NCI-H1092 treated with DMSO at 0.1 percent for 48 hours (cell line): ENCODE data around the gene STX5.
A peak's percentile ranks its signal among the peaks of the same experiment; 100 is the strongest.
"Not testable (repeated sequence)": the region's sequence is repeated elsewhere in the genome, so short reads cannot be mapped to it uniquely, and the experiment has no call there.

Experiments
- DNase-seq: peaks from one replicate; lab custom pipeline; 2025; lab: John Stamatoyannopoulos, UW

The STX5 gene

DNA sequence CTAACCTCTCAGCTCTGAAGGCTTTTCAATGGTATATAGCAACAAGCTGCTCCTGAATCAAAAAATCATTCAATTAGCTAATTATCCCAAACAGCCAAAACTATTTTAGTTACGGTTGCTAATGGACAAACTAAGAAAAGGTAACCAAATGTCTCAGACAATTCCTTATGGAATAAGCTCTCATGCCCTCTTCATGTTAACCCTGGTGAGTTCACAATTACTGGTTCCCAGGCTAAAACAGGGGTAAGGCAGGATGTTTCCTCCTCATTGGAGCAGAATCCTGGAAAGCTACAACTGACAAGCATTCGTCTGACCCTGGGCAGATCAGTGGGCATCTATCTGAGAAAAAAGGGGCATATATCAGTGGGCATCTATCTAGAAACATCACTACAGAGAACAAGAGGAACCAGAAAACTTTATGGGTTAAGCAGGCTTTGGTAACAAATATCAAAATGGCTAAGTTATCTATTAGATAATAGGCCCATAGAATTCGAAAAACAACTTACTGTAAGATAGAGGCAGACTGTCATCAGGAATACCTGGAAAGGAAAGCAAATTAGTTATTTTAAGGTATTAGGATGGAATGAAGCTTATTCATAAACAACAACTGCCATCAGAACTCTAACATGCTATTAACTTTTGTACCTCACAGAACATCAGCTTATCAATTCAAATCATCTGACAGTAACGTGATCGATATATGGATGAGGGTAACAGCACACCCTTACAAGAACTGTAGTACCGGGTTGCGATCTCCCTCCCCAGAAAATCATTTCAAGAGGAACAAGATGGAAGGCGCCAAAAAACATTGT lies 22.4 kb upstream of the STX5 start:
- DNase-seq, result no peak

DNA sequence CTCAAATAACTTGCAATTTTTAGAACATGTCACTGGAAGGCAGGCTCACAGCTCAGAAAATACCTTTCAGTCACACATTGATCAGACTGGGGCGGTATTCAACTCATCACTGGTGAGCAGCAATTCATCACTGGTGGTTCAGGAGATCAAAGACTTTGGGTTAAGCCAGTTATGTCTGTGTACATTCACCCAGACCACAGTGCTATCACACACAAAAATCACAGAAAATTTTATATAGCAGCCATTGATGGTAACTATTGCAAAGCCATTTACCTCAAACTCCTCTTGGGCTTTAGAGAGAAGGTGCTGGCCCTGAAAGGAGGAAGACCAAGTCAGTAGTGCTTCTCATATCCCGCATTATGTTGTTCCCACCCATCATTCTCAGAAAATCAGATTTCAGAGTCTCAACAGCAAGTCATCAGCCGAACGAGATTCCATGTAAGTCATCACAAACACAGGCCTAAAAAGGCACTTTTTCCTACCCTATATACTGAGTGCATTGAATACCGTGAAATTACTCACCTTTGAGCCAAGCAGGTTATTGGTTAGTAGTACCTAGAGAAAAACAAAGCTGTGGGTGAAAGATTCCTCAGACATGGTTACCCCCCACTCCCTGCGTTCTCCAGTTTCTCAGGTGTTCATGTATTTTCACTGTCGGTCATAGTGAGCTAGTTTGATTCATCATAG lies 21.6 kb upstream of the STX5 start:
- no peak for DNase-seq

DNA sequence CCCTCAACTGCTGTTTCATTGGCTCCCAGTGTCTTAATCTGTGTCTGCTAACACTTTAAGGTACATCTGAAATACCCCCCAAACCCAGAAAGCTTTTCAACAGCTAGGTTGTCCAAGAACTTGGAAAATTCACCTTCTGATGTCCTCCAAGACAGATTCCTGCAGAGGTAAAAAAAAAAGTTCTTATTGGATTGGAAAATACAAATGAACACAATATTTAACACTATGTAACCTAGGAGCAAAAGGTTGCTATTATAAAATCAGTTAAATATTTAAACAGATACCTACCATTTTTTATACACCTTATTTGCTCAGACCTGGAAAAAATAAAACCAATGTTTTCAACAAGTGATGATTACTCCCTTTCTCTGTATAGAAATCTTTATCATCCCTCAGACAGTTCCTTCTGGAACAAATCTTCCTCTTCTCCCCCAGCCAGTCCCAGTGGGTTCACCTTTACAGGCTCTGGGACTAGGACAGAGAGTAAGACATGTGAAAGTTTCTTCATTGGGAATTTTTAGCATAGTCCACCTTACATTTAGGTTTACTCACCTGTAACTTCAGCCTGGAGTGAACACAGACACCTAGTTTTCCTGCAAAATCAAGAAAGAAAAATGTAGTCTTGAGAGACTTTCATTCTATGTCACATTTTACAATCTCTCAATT lies 20.8 kb upstream of the STX5 start:
- no peak for DNase-seq

DNA sequence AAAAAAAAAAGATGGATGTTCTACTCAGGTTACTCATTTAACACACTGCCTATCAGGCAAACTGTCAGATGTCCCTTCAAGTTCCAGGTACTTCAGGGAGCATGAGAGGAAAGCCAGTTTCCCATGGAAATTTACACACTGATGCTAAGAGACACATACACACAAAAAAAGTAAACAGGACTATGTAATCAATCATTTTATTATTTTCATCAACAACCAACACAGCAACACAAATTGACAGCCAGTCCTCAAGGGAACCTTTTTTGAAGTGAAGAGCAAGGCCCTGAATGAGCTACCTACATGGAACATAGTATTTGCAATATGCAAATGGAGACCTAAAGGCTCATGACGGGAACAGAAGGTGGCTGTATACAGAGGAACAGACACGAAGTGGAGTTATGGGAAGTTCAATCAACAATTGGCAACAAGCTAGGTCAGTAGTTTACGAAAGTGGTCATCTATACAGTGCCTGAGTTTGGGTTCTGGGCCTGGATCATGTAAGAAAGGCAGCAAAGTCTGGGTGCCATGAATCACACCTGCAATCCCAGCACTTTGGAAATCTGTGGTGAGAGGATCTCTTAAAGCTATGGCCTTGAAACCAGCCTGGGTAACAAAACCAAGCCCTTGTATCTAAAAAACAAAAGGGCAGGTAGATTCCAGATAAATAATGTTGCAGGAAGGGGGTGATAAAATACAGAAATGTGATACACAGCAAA lies 20.1 kb upstream of the STX5 start:
- no peak for DNase-seq

DNA sequence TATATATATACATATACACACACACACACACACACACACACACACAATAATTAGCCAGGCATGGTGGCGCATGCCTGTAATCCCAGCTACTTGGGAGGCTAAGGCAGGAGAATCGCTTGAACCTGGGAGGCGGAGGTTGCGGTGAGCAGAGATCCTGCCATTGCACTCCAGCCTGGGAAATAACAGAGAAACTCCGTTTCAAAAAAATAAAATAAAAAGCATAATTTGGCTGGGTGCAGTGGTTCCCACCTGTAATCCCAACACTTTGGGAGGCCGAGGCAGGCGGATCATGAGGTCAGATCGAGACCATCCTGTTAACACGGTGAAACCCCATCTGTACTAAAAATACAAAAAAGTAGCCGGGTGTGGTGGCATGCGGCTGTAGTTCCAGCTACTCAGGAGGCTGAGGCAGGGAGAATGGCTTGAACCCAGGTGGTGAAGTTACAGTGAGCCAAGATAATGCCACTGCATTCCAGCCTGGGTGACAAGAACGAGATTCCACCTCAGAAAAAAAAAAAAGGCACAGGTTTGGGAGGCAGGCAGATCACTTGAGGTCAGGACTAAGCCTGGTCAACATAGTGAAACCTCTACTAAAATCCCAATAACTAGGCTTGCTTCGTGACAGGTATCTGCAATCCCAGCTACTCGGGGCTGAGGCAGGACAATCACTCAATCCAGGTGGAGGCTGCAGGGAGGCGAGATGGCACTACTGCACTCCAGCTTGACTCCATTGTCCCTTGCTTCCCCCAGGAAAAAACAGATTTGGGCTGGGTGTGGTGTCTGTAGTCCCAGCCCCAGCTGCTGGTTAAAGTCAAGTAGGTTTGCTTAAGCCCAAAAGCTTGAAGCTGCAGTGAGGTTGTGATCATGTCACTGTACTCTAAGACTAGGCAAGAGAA lies 19.3 kb upstream of the STX5 start:
- no peak for DNase-seq

DNA sequence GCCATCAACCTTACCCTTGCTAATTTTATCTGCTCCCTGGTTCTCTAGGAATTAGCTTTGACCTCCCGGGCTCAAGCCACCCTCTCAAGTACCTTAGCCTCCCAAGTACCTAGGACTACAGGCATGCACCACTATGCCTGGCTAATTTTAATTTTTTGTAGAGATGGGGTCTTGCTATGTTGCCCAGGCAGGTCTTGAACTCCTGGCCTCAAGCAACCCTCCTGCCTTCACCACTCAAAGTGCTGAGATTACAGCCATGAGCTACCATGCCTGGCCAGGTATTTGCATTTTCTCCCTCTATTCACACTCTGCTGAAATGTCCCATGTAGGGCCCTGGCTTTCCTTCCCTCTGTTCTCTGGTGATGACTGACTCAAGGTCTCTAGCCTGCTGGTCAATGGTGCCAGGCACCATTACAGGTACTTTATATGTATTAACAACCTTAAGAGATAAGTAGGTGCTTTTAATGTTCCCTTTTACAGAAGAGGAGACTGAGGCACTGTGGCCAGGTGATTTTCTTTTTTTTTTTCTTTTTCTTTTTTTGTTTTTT lies 16.0 kb upstream of the STX5 start:
- no peak for DNase-seq

DNA sequence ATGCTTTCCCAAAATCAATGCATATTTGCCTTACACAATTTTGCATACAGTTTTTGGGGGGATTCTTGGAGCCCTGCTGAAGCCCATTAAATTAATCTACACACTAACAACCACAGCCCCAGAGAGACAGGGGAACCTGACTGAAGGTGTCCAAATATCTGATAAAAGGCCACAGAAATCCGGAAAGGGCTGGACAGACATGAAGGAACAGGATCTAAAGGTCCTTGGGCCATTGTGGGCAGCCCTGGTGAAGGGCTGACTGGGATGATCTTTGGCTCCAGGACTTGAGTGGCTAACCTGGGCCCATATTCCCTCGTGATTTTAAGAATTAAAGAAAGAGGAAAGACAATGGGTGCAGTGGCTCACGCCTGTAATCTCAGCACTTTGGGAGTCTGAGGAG lies 14.3 kb upstream of the STX5 start:
- no peak for DNase-seq

DNA sequence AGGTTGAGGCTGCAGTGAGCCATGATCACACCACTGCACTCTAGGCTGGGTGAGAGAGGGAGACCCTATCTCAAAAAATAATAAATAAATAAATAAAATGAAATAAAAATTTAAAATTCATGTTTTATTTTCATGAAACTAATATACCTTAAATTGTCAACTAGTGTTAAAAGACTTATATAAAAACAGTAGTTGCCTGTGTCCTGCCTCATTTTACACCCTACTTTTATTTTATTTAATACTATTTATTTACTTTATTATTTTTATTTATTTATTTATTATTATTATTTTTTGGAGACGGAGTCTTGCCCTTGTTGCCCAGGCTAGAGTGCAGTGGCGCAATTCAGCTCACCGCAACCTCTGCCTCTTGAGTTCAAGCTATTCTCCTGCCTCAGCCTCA lies 12.3 kb upstream of the STX5 start:
- DNase-seq, result no peak

DNA sequence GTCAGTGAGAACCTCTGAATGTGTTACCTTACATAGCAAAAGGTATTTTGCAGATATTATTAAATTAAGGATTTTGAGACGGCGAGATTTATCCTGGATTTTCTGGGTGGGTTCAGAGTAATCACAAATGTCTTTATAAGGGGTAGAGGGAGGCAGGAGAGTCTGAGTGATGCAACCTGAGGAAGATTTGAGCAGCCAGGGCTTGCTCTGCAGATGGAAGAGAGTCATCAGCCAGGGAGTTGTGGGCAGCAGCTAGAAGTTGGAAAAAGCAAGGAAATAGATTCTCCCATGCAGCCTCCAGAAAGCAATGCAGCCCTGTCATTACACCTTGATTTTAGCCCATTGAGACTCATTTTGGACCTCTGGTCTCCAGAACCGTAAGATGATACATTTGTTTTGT lies 11.6 kb upstream of the STX5 start:
- DNase-seq, result no peak

DNA sequence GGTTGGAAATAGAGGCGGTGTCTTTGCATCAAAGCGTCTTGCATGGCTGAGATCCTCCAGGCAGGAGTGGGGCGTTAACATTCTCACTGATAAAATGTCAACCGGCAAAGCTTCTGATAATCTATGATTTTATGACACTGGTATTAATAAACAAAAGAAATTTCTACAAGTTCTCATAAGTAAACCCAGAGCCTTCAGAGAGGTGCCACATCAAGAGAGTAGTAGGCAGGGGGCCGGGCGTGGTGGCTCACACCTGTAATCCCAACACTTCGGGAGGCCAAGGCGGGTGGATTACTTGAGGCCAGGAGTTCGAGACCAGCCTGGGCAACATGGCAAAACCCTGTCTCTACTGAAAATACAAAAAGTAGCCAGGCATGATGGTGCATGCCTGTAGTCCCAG lies 11.0 kb upstream of the STX5 start:
- not testable (repeated sequence) for DNase-seq

DNA sequence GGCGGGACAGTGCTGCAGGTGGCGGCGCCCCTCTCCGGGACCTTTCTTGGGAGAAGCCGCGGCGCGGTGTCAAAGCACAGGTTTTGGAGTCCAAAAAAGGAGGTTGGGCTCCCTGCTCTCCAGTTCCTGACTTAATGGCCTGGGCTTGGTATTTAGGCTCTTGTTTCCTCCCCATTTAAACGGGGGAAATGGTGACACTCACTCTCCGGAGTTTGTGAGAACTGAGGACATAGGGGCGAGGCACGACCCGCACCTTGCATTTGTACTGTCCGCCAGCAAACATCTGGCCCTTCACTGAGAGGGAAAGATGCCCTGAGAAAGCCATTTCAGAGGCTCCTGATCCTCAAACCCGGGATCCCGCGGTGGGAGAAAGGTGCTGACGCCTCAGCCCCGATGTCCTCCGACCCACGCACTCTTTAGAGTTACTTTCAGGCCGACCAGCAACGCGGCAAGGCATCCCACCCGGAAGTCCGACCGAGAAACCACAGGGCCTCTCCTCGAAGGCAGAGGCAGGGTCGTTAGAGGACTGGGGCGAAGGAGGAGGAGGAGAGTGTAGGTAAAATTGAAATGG lies 10.4 kb upstream of the STX5 start:
- DNase-seq, result no peak

DNA sequence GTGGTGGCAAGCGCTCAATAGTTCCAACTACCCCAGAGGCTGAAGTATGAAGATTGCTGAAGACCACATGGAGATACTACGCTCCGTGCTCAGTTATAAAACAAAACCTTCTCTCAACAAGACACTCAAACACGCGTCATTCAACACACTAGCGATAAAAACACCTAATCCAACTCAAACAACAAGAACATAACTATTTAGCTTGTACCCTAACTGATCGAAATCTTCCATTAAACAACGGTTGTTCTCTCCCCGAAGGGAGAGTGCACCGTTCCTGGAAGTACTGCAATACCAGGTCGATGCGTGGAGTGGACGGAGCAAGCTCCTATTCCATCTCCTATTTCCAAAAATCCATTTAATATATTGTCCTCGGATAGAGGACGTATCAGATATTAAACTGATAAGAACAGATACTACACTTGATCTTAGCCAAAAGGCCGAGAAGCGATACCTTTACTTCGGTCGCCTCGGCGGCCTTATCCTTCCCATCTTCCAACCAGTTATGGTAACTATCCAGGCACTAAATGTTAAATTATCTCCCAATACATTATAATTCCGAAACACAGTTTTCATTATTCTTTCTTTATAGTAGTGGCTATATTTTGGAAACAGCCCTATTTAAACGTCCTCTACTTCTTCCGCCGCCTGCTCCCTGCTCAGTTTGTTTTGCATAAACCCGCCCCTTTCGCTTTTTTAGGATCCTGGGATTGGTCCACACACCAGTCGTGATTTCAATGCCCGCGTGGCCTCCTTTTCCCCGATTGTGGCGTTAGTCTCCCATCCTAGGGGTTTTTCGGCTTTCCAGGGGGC lies 9.7 kb upstream of the STX5 start:
- peak; percentile 100 for DNase-seq

DNA sequence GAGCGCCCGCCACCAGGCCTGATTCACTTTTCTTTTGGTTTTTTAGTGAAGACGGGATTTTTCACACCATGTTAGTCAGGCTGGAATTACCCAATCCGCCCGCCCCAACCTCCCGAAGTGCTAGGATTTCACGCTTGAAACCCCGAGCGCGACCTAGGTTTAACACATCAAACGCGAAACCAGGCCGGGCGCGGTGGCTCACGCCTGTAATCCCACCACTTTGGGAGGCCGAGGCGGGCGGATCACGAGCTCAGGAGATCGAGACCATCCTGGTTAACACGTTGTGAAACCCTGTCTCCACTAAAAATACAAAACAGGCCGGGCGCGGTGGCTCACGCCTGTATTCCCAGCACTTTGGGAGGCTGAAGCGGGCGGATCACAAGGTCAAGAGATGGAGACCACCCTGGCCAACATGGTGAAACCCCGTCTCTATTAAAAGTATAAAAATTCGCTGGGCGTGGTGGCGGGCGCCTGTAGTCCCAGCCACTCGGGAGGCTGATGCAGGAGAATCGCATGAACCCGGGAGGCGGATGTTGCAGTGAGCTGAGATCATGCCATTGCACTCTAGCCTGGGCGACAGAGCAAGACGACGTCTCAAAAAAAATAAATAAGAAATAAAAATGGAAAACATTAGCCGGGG lies 9.0 kb upstream of the STX5 start:
- peak; percentile 76 for DNase-seq

DNA sequence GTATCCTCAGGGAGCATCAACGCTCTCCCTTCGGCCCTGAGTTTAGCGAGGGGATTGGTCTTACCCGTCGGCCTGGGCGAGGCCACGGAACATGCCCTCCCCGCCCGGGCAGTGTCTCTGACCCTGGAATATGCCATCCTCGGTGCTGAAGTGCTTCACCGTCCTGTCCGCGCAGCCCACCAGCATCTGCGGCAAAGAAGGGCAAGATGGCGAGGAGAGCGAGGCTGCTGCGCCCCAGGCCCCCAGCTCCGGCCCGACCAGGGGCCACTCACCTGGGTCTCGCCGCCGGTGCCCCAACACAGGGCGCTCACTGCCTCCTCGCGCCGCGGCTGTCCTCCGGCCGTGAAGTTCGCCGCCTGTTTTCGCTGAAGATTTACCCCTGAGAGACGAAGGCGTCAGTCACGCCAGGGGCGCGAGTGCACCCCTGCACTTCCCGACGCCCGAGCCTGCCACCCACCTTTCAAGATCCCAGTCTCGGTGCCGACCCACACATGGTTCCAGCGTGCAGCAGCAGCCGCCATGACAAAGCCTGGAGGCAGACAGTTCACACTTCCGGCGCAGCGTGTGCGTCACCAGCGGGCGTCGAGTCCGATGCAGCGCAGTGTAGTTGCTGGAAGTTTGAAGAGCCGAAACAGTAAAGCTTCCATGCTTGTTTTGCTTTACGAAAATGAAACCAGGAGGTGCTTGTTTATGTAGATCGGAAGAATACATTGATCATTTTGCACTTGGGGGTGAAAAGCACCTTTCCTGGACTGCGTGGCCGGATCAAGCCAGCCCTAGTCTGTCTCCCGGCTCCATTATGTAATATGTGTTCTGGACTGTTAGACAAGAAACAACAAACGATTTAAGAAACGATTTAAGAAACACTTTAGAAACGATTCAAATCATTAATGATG lies 7.4 kb upstream of the STX5 start, which contains the start of gene WDR74:
TSS of gene WDR74 (minus strand) at position 541 of the 896 bp plus-strand sequence. CDS start at position 521, 20 bp downstream.
- peak; percentile 90 for DNase-seq

DNA sequence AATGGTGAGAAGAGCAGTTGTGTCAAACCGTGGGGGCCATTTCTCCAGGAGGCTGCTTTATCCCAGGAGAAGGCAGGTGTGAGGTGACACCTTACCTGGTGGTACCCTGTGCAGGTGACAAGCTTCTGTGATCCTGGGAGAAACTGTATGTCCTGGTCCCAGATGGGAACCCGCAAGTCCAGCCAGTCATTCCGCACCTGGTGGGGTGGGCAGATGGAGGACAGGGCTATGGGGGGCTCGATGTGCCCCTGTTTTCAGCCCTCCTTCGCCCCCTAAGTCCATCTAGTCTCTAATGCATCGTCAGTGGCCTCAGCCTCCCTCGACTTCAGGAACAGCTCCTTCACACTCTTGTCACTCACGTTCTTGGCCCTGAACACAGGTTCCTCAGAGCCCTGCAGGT lies 3.5 kb upstream of the STX5 start:
- DNase-seq, result no peak

DNA sequence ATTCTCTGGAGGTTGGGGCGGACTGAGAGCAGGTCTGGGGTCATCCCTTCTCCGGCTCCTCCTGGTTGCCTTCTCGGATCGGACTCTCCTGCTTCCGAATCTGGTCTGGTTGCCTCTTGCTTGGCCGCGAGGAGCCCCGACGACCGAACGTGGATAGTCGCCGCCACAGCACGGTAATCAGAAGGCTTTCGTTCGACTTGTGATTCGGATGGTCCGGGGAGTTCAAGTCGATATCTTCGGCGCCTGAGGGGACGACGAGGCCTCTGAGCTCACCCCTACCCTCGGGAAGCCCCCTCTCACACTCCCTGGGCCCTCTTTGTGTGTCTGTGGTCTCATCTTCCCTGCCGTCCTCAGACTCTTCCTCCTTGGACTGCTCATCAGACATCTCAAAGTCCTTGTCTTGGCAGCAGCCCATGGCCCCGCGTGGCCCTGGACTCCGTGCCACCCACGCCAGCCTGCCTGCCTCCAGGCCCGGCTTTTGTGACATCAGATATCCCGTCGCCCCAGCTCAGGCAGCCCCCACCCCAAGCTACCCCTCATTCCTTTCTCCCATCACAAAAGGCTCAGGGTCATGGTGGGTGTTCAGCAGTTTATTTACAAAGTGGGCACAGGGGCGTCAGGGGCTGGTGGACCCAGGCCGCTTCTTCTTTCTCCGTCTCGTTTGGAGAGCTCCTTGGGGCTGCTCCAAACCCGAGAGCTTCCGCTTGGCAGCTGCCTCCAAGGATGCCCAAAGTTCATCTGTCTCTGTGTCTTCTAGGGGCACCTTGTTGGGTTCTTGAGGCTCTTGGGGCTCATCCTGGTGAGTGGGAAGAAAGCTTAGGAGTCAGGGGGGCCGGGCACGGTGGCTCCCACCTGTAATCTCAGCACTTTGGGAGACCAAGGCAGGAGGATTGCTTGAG lies 734 bp upstream of the STX5 start, which contains the start of gene TEX54:
TSS of gene TEX54 (minus strand) at position 506 of the 899 bp plus-strand sequence.
- no peak for DNase-seq

DNA sequence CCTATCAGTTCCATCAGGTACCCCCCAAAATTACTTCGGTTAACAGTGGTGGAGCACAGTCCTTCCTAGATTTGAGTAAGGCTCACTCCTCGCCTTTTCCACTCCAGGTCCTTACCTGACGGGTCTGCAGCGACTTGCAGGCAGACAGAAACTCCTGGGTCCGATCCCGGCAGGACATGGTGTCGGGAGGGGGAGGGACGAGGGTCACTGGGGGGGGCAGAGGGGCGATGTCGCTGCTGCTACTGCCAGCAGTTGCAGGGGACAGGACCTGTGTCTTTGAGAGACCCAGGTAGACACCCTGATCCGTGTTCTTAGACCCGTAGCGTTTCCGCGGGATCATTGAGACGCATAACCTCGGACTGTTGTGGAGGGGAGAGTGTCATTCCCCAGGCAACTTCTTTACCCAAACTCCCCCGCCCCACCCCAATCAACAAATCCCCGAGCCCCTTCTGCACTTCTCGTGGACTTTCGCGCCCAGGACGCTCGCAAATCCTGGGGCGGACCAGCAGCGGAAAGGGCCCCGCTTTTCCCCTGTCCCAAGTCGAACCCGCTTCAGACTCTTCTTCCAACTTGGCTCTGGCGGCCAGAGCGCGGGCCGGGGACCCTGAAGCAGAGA lies 839 bp downstream of the STX5 start:
- no peak for DNase-seq
